ENCODE data around the gene TTBK2. TPM values are rescaled to one million over a fixed set of nuclear protein-coding genes. Genes with fewer than 3 reads are reported as not detected.

Gene TTBK2
- total RNA-seq, 3 donors from 2014 or later (not counting 1 experiment from before 2014, with no cell fraction given) = 17.5 to 25.9 (median 25.7) TPM

- intact Hi-C loops (cut with micrococcal nuclease) = no loop called here
- Mint-ChIP-seq H3K27ac (no peak overlapping the region), H3K4me3 (no peak overlapping the region), H3K9me3 (no peaks in the 10 kb centered on the region), H3K4me1 (no peaks in the 10 kb centered on the region), H3K36me3 (peaks cover 9% of the 10 kb centered on the region), H3K27me3 (ENCODE audit: low read depth in 2 of 2) (no peaks in the 10 kb centered on the region)
- Histone ChIP-seq H3K9me3 (ENCODE audit: control insufficient read depth, insufficient read depth, low read length) (no peaks in the 10 kb centered on the region), H3K27ac (ENCODE audit: low read length) (no peak overlapping the region), H3K4me3 (ENCODE audit: low read length) (no peak overlapping the region), H3K36me3 (ENCODE audit: control insufficient read depth, insufficient read depth, low read length) (no peaks in the 10 kb centered on the region), H3K27me3 (ENCODE audit: control insufficient read depth, insufficient read depth, low read length) (no peaks in the 10 kb centered on the region), H3K4me1 (ENCODE audit: control insufficient read depth, insufficient read depth, low read length) (no peaks in the 10 kb centered on the region)
- DNase-seq (no peak), ATAC-seq (no peak)
- 72% methylated on average over 2 of the region's 3 CpGs for WGBS (ENCODE audit: insufficient coverage)
- TF ChIP-seq, protein P1, sequence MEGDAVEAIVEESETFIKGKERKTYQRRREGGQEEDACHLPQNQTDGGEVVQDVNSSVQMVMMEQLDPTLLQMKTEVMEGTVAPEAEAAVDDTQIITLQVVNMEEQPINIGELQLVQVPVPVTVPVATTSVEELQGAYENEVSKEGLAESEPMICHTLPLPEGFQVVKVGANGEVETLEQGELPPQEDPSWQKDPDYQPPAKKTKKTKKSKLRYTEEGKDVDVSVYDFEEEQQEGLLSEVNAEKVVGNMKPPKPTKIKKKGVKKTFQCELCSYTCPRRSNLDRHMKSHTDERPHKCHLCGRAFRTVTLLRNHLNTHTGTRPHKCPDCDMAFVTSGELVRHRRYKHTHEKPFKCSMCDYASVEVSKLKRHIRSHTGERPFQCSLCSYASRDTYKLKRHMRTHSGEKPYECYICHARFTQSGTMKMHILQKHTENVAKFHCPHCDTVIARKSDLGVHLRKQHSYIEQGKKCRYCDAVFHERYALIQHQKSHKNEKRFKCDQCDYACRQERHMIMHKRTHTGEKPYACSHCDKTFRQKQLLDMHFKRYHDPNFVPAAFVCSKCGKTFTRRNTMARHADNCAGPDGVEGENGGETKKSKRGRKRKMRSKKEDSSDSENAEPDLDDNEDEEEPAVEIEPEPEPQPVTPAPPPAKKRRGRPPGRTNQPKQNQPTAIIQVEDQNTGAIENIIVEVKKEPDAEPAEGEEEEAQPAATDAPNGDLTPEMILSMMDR (IDR thresholded peaks at IDR 0.05) = no peak
Measured at GRCh38 chr15:42820811-42821210, 99.8 kb downstream of the TTBK2 start.

GRCh38 chr15:42819786-42820185, 100.8 kb downstream of the TTBK2 start:
- Mint-ChIP-seq H3K27ac (no peak overlapping the region), H3K36me3 (peaks cover 9% of the 10 kb centered on the region), H3K27me3 (ENCODE audit: low read depth in 2 of 2) (no peaks in the 10 kb centered on the region), H3K4me3 (no peak overlapping the region), H3K9me3 (no peaks in the 10 kb centered on the region), H3K4me1 (no peaks in the 10 kb centered on the region)
- Histone ChIP-seq H3K27ac (ENCODE audit: low read length) (no peak overlapping the region), H3K4me1 (ENCODE audit: control insufficient read depth, insufficient read depth, low read length) (no peaks in the 10 kb centered on the region), H3K9me3 (ENCODE audit: control insufficient read depth, insufficient read depth, low read length) (no peaks in the 10 kb centered on the region), H3K36me3 (ENCODE audit: control insufficient read depth, insufficient read depth, low read length) (no peaks in the 10 kb centered on the region), H3K27me3 (ENCODE audit: control insufficient read depth, insufficient read depth, low read length) (no peaks in the 10 kb centered on the region), H3K4me3 (ENCODE audit: low read length) (no peak overlapping the region)
- TF ChIP-seq, protein P1 (IDR thresholded peaks at IDR 0.05) = no peak
- WGBS (ENCODE audit: insufficient coverage) = no CpG with 5 or more reads among the region's 1 CpG
- DNase-seq (no peak), ATAC-seq (no peak)
- intact Hi-C loops (cut with micrococcal nuclease) = no loop called here

DNA sequence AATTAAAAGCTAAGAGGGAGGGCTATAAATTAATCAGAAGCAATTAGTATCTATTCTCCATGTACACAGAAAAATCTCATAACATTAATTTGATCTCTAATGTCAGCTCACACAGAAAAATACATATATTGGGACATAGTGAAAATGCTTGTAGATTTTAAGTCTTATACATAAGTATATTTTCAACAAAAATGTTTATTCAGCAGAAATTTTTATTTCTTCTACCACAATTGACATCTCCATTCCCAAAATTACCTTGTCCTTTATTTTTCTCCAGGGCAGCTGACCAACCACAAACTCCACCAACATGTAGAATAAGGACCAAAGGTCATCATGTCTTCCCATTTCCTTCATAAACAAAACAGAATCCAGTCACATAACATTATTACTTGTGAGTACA, 109.1 kb downstream of the TTBK2 start:
- Mint-ChIP-seq H3K27ac (no peak overlapping the region), H3K4me1 (no peaks in the 10 kb centered on the region), H3K9me3 (no peaks in the 10 kb centered on the region), H3K4me3 (no peak overlapping the region), H3K27me3 (ENCODE audit: low read depth in 2 of 2) (no peaks in the 10 kb centered on the region), H3K36me3 (peaks cover 14% of the 10 kb centered on the region)
- H3K9me3 ChIP-seq (ENCODE audit: control insufficient read depth, insufficient read depth, low read length) = no peaks in the 10 kb centered on the region
- H3K4me3 ChIP-seq (ENCODE audit: low read length) = no peak overlapping the region
- H3K27ac ChIP-seq (ENCODE audit: low read length) = no peak overlapping the region
- DNase-seq (no peak), ATAC-seq (no peak)
- TF ChIP-seq, protein P1 (IDR thresholded peaks at IDR 0.05) = no peak
- intact Hi-C loops (cut with micrococcal nuclease) = no loop called here
- H3K36me3 ChIP-seq (ENCODE audit: control insufficient read depth, insufficient read depth, low read length) = peaks cover 7% of the 10 kb centered on the region
- H3K27me3 ChIP-seq (ENCODE audit: control insufficient read depth, insufficient read depth, low read length) = no peaks in the 10 kb centered on the region
- H3K4me1 ChIP-seq (ENCODE audit: control insufficient read depth, insufficient read depth, low read length) = no peaks in the 10 kb centered on the region

DNA sequence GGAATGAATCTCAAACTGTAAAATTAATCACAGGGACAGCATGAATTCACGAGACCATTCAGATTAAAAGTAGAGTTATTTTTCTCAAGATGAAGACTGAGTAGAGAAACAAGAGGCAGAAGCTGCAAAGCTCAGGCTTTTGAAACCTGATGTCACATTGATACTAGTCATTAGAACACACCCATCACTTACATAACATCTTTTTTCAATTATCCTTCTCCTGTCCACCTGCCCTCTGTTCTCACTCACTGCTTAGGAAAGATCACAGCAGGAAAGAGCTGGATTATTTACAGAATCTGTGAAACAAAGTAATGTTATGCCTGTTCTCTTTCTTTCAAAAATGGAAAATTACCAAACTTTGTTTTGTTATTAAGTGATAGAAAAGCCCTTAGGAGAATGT, 111.7 kb downstream of the TTBK2 start:
- TF ChIP-seq, protein P1 (IDR thresholded peaks at IDR 0.05) = no peak
- Mint-ChIP-seq H3K36me3 (peaks cover 14% of the 10 kb centered on the region), H3K4me1 (no peaks in the 10 kb centered on the region), H3K4me3 (no peak overlapping the region), H3K9me3 (no peaks in the 10 kb centered on the region), H3K27ac (no peak overlapping the region), H3K27me3 (ENCODE audit: low read depth in 2 of 2) (no peaks in the 10 kb centered on the region)
- H3K4me1 ChIP-seq (ENCODE audit: control insufficient read depth, insufficient read depth, low read length) = no peaks in the 10 kb centered on the region
- intact Hi-C loops (cut with micrococcal nuclease) = no loop called here
- no peak overlapping the region for H3K4me3 ChIP-seq (ENCODE audit: low read length)
- no peak for DNase-seq
- no peaks in the 10 kb centered on the region for H3K27me3 ChIP-seq (ENCODE audit: control insufficient read depth, insufficient read depth, low read length)
- H3K27ac ChIP-seq (ENCODE audit: low read length) = no peak overlapping the region
- no peak for ATAC-seq
- peaks cover 9% of the 10 kb centered on the region for H3K36me3 ChIP-seq (ENCODE audit: control insufficient read depth, insufficient read depth, low read length)
- 67% methylated on average over 1 of the region's 1 CpG for WGBS (ENCODE audit: insufficient coverage)
- H3K9me3 ChIP-seq (ENCODE audit: control insufficient read depth, insufficient read depth, low read length) = no peaks in the 10 kb centered on the region

Data from natural killer cell (primary cell).